HG03025 (cell line): ENCODE data around the gene MSN.

Source experiments
- ATAC-seq: cut with Tn5 transposase; IDR thresholded peaks from one replicate; pipeline ENCODE4 v1.9.1; 2021; ENCODE audit warnings: mild to moderate bottlenecking, moderate library complexity; ENCODE audit not compliant: unreplicated experiment, low FRiP score

The MSN gene

GRCh38 chrX:65671966-65672365, 4.5 kb downstream of the MSN start:
- no peak for ATAC-seq

GRCh38 chrX:65673857-65674203, 6.4 kb downstream of the MSN start:
- no peak for ATAC-seq

DNA sequence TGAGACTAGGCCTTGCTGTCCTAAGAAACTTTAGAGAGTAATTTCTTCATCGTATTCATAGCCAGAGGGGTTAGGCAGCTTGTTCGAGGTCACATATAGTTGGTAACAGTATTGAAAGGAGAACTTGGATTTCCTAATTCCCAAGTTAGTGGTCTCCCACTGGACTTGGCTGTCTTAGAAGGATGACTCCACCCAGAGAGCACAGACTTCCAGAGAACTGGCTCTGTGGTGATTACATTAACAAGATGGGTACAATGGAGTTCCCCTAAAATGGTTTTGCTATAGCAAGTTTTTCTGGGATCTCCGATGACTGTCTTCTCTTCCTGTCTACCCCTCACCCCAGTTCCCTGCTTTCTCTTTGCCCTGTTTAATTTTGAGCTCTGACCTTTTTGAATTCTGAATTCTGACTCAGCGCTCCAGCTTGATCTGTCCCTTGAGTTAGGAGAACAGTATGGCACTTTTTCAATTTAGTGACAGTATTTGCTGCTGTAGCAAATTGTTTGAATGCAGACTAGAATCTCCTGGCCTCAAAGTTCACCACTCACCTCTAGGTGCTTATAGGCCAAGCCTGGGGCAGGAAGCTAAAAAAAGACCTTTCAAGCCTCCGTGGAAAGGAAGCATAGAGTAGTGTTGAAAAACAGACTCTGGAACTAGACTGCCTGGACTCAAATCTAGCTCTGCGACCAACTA, 6.9 kb downstream of the MSN start:
- no peak for ATAC-seq

- ATAC-seq, result no peak
Observed at GRCh38 chrX:65677954-65678469, 10.6 kb downstream of the MSN start.

DNA sequence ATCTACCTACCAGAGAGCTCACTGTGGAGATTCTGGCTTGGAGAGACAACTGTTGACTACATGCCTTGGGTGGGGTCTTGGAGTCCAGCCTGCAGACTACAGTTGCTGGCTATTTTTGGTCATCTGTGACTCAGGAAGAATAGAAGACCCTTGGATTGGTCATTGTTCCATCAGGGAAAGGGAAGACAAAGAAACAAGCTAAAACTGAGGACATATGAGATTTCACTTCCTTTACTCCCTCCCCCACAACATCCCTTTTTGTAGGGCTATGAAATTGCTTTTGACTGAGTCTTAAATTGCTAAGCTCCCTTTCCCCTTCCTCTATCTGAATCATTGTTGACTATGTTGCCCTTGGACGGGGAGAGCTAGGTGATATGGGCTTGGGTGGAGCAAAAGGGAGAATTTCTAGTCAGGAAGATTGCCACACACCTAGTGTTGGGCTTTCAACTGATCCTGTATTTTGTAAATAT, 11.7 kb downstream of the MSN start:
- ATAC-seq, result no peak

DNA sequence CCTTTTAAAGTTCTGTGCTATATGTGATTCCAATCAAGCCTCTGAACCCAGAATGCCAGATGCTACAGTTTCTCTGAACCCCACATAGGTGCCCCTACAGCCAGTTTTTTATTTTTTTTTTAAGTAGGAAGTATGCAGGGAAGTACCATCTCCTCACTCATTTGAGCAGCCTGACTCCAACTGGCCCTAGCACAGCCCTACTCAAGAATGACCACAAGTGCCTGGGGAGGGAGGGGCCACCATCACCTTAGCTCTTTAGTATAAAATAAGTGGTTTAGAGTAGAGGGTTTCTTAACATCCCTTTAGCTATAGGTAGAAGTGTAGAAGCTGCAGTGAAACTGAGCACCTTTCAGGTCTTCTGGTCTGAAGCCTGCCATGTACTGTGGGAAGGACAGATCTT, 14.4 kb downstream of the MSN start:
- no peak for ATAC-seq

DNA sequence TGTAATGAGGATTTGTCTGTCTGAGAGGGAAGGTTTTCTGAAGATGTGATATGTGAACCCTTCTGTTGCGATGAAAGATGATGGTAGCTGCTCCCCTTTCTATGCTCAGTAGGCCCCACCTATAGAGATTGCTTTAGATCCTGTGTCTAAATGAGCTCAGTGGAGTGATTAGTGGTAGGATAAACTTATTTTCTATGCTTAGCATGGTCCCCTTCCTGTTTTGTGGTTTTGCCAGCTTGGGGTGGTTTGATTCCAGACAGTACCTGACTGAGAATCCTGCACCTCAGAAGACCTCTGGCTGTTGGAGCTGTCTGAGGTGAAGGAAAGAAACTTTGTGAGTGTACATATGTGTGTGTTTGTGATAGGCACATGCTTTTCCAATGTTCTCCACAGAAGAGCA, 17.7 kb downstream of the MSN start:
- ATAC-seq, result no peak

GRCh38 chrX:65686236-65686635, 18.8 kb downstream of the MSN start:
- ATAC-seq, result no peak

DNA sequence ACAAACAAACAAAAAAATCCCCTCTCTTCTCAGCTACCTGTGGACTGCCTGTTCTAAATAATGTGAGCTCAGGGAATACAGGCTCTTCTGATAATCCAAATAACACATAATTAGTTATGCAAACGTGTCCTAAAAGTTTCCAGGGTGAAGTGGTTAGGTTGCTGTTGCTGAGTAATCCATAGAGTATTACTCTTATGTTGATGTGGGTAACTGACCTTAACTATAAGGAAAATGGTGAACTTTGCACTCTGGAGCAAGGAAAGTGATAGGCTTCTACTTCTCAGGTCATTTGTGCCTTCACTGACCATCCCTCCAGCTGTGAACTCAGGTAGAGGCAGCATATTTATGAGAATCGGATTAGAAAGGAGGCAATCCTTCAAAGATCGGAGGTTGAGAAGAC, 19.9 kb downstream of the MSN start:
- ATAC-seq, result no peak

GRCh38 chrX:65688403-65688871, 21.0 kb downstream of the MSN start:
- ATAC-seq, result peak; percentile 79

- no peak for ATAC-seq
Observed at GRCh38 chrX:65689377-65689776, 21.9 kb downstream of the MSN start.

DNA sequence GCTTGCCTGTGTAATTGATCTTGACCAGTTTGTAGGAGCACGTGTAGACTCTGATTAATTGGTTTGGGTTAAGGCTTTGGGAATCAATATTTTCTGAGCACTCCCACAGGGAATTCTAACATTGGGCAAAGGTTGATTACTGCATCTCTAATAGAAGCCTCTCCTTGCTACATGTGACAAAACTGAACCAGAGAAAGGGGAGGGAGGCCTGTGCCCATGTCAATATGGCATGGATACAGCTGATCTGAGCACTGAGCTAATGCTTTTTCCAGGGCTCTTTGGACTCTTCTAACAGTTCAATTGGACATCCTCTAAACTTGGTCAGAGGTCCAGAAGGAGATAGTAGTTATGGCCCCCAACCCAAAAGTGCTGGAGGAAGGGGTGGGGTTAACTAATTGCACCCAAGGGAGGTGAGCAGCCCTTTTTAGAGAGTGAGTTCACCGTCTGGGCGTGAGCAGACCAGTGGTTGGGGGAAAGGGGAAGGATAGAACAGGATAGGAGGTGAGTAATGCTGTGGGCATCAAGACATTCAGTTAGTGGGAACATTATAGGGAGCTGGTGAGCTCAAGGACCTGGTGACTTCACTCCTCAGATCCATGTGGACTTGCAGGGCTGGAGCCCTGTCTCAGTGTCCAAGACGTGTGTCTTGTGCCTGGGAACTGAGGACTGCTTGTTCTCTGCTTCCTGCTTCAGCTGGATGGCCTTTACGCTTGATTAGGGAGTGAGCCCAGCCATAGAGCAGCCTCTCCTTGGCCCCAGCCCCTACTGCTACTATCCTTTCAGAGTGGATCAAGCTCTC, 22.8 kb downstream of the MSN start:
- no peak for ATAC-seq

- no peak for ATAC-seq
Observed at GRCh38 chrX:65695849-65696449, 28.5 kb downstream of the MSN start.

DNA sequence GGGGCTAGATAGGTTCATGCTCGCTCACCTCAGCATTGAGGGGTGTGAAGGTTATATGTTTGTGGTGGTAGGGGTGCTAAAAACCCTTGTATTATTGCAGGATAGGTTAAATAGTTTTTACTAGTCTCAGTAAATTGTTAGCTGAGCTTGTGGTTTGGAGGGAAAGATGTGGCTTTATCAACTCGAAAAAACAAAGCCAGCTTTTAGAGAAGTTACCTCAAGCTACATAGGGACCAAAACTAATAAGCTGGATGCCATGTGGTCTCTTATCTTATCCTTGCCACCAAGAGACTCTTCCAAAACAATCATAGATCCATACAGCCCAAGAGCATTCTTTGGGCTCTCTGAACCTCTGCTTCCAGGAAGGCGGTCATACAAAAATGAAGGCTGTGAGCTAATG, 29.2 kb downstream of the MSN start:
- ATAC-seq, result no peak

GRCh38 chrX:65697211-65697641, 29.8 kb downstream of the MSN start:
- ATAC-seq, result no peak

DNA sequence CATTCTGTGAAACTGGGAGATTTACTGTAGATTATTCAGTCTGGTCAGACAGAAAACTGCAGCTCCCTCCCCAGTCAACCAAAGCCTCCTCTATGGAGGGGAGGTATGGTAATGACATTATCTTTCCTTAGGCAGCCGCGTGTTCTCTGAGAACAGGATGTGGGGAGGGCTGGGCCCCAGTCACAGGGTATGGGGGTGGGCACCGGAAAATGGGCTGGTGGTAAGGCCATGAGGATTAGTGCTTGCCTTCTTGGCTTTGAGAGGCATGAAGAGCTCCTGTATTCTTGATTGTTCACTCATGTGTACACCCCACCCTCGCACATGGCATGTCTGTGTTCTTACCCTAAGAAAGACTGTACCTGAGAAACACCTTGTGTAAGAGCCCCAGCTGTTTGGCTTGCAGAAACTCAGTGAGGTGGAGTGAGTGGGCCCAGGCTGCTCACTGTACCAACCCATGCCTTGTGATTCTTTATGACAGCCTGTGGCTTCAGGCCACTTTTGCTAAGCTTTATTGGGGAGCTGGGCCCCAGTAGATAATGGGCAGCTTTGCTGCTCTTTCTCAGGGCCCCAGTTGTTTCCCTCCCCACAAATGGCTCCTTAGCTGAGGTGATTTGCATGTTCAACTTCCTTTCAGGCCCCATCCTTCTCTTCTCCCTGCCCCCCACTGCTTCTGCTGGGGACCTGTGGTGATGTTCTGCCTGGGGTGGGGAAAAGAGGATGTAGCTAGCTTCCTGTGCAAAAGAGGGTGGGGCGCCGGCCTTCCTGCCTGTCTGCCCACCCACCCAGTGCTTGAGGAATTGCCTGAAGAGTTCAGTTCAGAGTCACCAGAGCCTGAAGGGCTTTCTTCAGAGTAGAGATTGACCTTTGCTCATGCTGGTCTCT, 30.7 kb downstream of the MSN start:
- ATAC-seq, result peak; percentile 77

GRCh38 chrX:65702956-65703355, 35.5 kb downstream of the MSN start:
- no peak for ATAC-seq

DNA sequence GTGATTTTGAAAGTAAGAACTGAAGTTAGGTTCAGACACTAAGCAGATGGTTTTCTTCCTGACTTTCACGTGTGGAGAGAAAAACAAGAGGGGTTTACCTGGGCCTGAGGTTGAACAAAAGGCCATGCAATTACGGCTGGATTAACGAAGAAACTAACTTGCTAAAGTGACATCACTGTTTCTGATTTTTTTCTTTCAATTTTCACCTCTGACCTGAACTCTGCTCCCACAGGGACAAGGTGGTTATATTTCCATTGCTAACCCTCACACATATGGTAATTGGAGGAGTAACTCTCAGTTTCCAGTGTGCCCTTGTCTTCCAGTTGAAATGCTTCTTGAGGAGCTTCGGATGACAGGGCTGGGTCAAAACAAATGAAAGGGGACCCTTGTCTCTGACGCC, 38.0 kb downstream of the MSN start:
- no peak for ATAC-seq

DNA sequence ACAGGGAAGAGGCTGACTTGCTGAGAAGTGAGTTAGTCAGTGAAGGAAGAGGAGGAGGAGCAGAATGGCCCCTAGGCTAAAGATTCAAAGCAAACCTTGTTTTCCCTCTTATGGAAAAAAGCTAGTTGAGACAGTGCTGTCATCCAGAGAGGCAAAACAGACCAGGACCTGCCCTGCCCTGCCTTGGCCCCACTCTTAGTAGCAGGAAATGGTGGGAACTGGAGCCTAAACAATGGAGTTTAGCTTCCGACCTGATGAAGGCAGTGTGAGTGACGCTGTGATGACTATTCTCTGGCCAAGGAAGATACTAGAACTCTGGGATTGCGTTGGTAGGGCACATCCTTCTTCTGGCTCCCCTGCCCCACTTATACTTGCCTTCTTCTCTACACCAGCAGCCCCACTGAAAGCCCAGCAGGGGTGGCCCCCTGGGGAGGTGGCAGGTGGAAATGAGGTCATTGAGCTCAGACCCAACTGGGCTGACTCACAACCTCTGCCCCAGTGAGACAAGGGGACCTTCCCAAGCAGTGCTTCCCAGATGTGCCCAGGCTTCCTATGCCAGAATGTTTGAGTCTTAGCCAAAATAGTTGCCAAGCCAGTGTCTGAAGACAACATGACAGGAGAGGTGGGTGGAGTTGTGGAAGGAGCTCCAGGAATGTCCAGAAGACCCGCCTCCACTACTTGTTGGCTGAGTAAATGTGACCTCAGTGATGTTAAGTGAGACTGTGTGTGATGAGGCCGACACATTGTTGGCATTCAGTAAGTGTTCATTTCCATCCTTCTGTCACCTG, 38.8 kb downstream of the MSN start:
- no peak for ATAC-seq

DNA sequence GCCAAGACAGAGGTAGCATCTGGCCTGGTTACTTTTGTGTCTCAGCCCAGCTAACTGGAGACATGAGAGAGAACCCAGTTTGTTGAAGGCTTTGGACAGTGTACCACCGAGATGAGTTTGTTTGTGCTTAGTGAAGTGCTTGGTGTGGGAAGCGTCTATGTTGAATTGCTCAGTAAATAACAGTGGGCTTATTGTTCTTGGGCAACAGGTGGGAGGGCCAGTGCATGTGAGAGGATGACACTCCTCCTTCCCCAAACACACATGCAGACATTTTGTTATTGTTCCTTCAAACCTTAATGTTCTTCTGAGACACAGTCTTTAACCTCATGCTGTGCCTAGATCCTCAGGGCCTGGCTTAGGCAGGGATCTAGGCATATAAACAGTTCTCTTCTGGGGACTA, 39.7 kb downstream of the MSN start:
- ATAC-seq, result no peak
